ENCODE data around the gene NMBR.

DNA sequence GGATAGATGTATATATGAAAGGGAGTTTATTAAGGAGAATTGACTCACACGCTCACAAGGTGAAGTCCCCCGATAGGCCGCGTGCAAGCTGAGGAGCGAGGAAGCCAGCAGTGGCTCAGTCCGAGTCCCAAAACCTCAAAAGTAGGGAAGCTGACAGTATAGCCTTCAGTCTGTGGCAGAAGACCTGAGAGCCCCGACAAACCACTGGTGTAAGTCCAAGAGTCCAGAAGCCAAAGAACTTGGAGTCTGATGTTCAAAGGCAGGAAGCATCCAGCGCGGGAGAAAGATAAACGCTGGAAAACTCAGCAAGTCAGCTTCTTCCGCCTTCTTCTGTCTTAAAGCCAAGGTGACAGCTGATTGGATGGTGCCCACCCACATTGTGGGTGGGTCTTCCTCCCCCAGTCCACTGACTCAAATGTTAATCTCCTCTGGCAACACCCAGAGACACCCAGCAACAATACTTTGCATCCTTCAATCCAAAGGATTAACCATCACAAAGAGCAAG lies 116.8 kb downstream of the NMBR start:
- TF ChIP-seq, protein P1, sequence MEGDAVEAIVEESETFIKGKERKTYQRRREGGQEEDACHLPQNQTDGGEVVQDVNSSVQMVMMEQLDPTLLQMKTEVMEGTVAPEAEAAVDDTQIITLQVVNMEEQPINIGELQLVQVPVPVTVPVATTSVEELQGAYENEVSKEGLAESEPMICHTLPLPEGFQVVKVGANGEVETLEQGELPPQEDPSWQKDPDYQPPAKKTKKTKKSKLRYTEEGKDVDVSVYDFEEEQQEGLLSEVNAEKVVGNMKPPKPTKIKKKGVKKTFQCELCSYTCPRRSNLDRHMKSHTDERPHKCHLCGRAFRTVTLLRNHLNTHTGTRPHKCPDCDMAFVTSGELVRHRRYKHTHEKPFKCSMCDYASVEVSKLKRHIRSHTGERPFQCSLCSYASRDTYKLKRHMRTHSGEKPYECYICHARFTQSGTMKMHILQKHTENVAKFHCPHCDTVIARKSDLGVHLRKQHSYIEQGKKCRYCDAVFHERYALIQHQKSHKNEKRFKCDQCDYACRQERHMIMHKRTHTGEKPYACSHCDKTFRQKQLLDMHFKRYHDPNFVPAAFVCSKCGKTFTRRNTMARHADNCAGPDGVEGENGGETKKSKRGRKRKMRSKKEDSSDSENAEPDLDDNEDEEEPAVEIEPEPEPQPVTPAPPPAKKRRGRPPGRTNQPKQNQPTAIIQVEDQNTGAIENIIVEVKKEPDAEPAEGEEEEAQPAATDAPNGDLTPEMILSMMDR (IDR thresholded peaks at IDR 0.05): no peak
- TF ChIP-seq TCF7L2 (IDR thresholded peaks at IDR 0.05; ENCODE audit: low read depth, low read length): no peak

Data from Panc1 (cell line).